ENCODE measurements around the gene ICA1.

DNA sequence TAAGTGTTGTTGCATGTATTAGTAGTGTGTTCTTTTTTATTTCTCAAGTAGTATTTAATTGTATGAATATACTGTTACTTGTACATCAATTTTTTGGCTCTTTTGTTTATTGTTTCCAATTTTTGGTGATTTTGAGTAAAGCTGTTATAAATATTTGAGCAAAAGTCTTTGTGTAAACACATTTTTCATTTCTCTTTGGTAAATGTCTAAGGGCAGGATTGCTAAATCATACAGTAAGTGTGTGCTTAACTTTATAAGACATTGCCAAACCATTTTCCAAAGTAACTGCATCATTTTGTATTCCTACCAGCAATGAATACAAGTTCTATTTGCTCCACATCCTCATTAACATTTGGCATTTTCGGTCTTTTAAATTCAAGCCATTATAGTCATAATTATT, 92.8 kb downstream of the ICA1 start:
- TF ChIP-seq, protein P1, sequence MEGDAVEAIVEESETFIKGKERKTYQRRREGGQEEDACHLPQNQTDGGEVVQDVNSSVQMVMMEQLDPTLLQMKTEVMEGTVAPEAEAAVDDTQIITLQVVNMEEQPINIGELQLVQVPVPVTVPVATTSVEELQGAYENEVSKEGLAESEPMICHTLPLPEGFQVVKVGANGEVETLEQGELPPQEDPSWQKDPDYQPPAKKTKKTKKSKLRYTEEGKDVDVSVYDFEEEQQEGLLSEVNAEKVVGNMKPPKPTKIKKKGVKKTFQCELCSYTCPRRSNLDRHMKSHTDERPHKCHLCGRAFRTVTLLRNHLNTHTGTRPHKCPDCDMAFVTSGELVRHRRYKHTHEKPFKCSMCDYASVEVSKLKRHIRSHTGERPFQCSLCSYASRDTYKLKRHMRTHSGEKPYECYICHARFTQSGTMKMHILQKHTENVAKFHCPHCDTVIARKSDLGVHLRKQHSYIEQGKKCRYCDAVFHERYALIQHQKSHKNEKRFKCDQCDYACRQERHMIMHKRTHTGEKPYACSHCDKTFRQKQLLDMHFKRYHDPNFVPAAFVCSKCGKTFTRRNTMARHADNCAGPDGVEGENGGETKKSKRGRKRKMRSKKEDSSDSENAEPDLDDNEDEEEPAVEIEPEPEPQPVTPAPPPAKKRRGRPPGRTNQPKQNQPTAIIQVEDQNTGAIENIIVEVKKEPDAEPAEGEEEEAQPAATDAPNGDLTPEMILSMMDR (IDR thresholded peaks at IDR 0.05) = no peak
- TF ChIP-seq EP300 (IDR thresholded peaks at IDR 0.05) = no peak

Measured in esophagus muscularis mucosa (tissue), 3 donors.